HG03378 (cell line): Measurements from ENCODE around the gene TCF7L2.

Experiments
- ATAC-seq: cut with Tn5 transposase; IDR thresholded peaks from one replicate; pipeline ENCODE4 v1.9.1; 2021; ENCODE audit warnings: mild to moderate bottlenecking, moderate library complexity; ENCODE audit not compliant: unreplicated experiment

TCF7L2 gene

DNA sequence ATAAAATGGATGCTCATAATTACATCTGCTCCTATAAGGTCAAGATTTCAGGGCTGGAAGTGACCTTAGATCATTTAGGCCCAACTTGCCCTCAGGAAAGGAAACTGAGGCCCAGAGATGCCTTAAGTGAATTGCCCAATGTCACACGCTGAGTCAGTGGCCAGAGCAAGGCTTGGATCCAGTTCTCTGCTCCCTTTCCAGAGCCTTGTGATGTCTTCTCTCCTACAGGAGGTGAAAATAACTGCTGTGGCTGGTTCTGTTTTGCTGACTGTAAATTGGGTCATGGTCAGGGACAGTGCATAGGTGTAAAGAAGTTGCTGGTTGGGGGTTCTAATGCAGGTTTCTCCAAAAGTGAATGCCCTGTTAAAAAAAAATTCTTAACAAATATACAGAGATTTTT lies 91.3 kb downstream of the TCF7L2 start:
- ATAC-seq, result no peak

DNA sequence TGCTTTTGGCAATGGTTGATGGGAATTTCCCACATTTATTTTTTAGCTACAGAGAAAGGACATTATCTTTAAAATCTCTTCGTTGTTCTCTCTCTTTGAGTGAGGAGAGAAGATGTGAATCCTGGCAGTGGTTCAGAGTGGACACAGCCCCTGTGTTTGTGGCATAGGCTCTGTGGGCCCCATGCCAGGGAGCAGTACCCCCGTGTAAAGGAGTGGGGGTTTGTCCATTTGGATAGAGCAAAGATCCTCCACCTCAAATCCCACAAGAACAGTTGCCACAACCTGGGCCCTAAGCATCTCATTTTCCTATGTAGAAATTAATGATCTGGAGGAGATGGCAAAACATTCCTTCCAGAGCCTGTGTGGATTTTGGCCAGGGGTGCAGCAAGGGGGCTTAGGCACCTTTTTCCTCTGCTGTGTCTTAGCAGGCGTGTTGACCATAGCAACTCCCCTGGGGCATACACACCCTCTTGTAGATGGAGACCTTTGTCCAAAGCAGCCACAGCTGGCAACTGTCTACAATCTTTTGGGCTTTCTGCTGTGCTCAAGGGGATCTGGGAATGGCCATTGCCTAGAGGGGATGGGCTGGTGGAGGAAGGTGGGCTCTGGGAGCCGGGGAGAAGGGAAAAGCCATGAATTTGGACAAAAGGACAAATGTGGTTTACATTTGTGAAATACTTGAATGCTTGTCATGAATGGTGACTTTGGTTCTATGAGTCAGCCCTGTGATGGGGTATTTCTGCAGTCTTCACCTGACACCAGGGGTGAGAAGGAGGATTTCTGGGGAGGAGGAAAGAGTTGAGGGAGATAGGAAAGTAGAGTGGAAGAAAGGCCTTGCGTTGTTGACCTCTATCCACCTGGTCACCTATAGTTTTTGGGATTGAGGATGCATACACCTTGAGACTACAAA lies 92.0 kb downstream of the TCF7L2 start:
- no peak for ATAC-seq

DNA sequence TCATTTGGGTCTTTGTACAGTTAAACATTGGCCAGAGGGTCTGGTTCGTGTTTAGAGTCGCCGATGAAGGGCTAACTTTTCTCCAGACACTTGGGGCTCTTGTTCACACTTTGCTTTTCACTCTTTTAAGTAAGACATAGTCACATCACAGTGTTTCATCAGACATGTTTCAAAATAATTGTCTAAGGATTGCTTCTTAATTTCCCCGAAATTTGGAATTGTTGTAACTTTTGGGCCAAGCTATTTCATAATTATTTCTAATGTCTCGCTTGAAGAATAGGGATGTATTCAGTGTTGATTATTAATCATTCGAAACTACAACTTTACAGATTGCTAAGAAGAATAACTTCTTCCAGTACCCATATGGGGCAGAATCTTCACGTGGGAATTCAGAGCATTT lies 92.8 kb downstream of the TCF7L2 start:
- ATAC-seq, result no peak

DNA sequence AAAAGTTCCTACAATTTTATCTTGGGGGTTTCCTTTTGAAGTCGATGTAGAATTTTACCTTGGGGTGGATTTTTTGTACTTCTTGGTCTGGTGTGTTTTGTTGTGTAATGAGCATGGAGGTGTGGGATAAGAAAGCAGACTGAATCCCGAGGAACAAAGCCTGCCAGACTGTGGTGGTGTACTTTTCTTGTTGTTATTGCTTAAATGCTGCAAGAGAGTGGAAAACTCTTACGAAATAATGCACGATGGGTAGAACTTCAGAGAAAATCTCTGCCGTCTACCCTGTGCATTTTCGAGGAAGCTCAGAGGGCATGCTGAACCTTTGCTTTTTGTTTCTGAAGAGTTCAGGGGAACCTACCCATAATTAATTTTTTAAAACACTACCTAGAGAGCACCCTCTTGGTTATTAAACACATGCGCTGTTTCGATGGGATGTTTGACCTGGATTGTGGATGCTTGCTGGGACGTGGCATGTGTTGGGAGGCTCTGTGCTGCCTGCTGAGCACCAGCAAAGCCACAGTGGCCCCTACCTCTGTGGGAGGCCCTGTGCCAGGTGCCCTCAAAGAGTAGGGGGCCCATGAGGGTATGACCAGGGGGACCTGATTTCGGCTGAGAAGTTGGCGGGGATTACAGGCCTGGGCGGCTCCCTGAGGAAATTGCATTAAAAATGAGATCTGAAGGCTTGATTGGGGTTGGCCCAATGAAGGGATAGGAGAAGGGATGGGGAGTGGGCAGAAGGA lies 94.1 kb downstream of the TCF7L2 start:
- ATAC-seq, result no peak

DNA sequence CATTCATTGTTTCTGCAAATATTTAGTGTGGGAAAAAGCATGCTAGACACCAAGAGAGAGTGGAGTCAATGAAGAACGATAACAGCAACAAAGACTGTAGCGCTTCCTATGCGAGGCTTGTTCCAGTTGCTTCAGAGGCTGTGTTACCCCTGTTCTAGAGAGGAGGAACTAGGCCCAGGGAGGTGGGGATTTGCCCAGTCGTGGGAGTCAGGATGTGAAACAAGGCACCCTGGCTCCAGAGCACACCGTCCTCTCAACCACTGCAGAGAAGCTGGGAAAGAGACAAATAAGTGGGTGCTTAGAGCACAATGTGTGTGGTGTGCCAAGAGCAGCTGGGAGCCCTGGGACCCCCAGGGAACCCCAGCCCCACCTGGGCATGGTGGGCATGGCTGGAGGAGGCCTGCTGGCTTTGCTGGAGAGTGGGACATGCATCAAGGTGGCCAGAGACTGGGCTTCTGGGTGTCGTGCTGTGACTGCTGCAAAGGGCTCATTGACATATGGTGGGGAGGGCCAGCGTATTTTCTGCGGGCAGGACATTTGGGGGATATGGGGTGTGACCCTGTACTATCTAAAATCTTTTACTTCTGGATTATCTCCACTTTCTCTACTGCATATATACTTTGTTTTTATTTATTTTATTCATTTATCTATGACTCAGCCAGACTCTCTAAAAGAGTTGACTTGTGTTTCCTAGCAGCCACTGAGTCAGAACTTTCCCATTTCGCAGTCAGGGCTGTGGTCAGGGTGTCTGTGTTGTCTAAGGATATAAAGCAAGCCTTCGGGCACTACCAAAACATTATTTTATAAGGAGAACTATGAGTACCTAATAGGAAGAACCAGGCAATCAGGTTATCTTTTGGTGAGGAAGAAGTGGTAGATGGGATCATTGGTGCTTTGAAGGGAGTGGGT lies 95.4 kb downstream of the TCF7L2 start:
- no peak for ATAC-seq

DNA sequence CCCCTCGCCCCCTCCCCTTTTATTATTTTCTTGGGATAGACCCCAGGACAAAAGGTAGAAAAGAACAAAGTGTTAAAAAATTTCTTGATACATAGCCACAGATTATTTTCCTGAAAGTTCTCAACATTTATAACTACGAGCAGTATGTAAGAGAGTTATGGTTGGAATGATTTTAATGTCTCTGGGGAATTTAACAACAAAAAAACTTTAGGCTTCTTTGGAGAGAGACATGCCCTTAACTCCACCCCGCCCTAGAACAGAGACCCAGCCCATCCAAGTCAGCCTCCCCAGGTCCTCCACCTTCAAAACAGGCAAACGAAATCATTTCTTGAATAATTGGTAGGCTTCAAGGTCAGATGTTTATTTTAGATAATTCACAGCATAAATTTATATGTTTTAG lies 97.1 kb downstream of the TCF7L2 start:
- no peak for ATAC-seq

DNA sequence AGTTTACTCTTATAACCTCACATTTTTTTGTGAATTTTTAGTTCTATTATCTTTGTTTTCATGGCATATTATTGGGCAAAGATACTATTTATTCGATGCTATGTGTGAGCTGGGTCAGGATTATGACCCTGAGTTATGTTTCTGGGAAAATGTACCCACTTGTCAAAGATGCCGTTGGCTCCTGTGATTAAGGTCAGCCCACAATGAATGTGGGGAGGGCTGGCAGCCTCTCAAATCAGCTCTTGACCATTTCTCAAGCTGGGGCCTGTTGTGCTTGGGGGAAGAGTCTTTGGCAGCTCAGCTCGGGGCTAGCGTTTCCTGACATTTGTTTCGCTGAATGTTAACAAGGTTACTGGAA lies 97.5 kb downstream of the TCF7L2 start:
- no peak for ATAC-seq

DNA sequence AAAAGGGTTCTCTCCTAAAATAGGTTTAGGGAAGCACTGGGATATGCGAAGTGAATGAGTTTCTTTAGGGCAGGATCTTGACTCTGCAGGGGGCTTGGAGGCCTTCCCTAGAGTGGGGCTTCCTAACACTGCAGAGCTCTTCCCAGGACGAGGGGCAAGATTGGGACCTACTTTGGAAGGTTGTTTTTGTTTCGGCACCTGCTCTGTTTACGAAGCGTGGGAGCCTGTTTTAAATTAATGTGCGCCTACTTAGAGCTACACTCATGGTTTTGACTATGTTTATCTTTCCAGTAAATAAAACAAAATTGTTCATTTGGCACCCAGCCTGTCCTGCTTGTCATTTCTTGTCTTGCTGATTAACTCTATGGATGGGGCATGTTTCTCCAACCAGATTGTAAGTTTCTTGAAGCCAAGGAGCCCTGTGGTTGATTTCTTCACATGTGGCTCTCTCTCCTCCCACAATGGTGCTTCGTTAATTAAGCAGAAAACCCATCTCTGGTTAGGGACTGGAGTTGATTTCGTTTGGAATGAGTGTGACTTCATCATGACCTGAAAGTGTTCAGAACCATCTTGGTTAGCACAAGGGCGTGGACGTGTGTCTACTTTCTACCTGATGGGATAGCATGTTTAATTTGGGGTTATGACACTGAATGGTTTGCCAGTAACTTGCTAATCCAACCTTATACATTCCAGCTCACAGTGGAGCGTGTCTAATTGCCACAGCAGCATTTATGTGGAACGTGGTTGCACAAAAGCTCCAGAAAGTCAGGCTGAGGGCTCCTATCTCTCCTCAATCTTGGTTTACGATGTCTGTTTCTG lies 98.1 kb downstream of the TCF7L2 start:
- ATAC-seq, result no peak

DNA sequence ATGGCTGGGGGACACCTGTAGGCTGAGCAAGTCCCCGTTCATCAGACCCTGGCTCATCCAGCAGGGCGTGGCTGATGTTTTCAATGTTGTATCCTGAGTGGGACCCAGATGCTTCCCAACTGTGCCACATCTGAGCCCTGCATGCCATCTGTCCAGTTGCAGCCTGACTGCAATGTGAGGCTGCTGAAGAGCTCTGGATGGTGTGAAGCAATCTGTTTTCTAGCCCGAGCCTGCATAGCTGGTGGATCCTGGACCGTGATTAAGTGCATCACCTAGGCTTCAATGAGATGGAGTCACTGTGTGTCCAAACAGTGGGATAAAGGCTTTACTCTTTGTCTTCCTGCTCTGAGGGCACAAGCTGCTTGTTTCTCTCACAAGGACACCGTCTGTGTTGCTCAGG lies 99.8 kb downstream of the TCF7L2 start:
- ATAC-seq, result no peak

DNA sequence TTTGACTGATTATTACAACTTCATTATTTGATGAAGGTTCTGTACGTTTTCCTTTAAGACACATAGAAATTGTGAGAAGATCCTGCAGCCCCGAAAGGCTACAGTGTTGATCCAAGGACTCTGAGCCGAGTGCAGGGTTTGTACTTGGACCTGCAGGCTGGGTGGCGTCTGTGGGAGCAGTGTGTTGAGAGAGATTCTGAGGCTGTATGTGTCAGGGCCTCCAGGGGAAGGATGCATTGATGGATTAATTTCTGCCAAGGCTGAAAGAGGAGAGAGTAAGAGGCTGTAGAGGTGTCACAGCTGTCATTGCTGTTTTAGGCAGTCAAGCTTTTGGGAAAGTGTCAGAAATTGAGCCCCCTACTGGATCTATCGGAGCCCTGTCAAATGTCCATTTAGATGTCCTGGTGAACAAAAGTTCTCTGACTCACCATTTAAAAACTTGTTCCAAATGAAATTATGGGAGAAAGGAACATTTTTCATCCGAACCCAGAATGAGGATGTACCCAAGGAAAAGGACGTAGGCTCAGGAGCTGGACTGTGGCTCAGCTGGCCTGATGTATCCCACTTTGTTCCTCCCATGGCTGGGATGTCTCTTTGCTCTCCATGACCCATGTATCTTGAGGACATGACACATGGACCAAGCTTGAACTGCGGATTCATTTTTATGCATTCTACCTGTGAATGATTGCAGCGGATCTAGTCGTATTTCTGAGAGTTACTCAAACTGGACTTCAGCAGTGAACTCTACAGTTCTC lies 102.2 kb downstream of the TCF7L2 start:
- ATAC-seq, result no peak

DNA sequence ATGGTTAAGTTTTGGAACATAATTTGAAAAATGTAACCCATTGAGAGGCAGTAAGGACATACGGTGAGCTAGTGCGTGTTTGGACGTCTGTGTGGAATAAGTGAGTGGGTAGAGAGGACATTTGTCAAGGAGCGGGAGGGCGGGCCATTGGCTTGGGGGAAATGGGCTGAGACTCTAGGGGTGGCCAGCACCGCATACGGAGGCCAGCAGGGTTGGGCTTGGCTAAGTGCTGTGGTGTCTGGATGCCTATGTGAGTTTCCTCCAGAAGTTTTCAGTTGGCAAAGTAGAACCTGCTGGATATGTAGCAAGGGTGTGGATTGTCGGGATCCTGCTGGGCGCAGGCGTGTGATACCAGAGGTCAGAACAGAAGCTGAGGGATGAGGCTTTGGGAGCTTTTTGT lies 103.0 kb downstream of the TCF7L2 start:
- no peak for ATAC-seq

DNA sequence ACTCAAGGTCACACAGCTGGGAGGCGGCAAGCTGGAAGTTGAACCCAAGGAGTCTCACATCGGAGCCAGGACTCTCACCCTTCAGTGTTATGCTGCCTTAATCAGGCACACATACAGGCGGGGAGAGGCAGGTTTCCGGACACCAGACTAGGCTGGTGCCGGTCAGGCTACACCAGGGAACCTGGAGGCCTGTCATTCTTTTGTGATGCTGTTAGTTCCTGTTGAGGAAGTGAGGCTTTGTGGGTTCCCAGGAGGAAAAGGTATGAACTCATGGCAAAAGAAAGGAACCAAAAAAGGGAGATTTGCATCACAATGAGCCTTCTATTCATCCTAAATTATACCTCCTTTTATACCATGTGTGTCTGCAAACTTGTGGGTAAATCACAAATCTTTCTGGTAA lies 103.8 kb downstream of the TCF7L2 start:
- no peak for ATAC-seq

DNA sequence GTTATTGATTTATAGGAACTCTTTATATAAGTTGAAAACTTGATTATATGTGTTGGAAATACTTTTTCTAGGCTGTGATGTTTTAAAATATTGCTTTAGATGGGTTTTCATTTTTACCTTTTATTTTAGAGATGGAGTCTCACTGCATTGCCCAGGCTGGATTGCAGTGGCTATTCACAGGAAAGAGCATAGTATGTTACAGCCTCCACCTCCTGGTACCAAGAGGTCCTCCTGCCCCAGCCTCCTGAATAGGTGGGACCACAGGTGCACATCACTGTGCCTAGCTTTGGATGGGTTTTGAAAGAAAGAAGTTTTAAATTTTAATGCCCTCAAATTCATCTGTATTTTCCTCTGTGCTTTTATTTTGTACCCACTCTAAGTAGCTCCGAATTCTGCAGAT lies 105.4 kb downstream of the TCF7L2 start:
- no peak for ATAC-seq

DNA sequence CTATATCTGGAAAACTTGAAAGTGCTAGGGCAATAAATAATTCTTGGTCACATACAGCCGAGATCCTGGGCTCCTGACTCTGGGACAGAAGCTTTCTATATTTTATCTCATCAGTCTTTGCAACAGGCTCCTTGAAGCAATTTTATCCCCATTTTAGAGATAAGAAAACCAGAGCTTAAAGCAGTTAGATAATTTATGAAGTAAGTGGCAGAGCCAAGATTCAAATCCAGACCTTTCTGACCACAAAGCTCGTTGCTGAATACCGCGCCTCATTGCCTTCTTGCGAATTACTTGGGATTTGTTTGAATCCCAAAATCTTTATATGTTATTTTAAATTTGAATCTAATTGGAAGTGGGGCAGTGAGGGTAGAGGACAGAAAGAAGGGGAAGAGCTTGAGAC lies 106.0 kb downstream of the TCF7L2 start:
- no peak for ATAC-seq

DNA sequence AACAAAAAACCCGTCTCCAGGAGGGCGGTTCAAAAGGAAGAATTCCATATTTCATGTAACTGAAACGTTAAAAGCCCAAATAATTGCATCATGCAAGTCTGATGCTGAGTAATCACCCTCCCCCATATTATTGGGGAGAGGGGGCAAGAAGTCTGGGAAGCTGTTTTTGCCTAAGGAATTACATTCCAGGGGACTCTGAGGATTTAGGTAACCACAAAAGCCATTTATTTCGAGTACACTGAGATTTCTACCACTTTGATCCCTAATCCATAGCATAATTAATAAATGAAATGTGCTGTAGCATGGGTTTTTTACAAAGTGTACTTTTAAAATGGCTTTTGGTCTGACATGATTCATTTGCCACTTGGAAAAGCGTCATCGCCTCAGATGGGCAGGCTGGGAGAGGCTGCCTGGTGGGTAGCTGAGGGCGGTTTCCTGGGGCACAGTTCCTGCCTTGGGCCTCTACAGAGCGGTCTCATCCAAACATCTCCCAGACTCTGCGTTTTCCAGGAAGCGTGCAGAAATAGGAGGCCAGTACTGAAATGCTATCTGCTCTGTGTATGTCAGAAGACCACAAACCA lies 106.5 kb downstream of the TCF7L2 start:
- no peak for ATAC-seq

DNA sequence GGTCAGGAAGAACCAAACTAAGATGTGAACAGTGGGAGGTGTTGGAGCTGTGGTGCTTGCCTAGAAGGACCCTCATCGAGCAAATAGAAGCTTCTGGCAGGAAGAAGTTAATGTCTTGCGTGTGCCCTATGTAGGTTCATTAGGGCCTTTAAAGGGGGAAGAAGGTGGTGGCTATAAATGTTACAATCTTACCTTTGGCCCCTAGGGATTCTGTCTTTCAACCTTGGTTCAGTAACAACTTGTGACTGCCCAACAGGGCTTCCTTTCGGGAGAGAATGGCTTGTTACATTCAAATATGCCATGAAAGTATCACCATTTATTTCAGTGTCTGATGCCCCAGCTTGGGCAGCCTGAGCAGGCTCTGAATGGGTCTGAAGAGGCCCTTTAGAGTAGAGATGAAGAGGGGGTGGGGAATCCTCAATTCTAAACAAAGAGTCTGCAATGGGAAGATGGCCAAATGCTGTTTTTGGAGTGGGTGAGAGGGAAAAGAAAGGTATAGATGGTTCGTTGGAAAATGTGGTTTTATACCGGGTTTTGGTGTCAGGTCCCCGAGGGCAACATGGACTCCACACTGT lies 108.0 kb downstream of the TCF7L2 start:
- no peak for ATAC-seq

DNA sequence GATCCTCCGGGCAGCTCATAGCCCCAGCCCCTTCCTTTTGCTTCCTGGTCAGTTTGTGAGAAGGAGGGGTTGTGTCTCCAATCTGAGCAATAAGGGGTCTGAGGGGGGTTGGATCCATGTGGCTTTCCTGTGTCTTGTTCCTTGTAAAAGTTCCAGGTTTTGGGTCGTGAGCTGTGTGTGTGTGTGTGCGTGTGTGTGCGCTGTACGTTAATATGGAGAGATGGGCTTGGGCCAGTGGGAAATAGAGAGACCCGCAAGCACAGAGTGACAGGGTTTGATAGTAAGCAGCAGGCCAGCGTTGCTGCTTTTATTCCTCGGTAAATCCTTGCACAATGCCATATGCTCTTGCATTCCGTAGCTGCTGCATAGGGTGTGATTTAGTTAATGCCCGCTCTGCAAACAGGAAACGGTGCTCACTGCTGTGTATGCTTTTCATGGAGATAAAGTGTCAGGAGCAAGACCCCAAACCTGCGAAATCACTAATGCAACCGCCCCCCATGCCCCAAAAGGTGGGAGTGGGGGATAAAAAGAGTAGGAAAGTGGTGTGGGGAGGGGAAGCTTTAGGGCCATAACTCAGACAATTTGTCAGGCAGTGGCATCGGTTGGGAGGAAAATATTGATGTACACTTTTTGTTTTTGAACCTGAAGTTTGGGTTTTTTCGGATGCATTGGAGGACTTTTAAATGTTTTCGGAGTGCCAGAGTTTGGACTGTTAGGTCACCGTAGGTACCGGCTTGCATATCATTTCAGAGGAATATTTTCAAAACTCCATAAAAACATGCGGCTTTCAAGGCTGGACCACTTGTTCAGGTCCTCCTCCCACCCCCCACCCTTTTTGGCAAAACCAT lies 108.7 kb downstream of the TCF7L2 start:
- no peak for ATAC-seq

DNA sequence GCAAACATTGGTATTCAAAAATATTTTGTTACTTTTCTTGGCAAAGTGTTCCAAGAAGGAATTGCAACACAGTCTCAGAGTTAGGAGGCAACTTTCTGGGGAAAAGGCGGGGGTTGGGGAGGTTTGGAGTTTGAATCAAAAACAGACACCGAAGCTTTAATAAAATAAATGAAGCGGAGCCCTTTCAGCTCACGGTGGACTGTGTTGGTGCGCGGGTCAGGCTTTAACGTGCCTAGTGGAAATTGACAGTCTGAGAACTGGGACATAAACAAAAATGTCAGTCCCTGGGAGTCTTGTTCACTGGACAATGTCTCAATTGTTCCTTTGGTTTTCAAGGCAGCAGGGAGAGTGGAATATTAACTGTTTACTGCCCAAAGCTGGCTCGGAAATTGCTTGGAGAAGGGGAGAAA lies 109.3 kb downstream of the TCF7L2 start:
- no peak for ATAC-seq
